Pancreas (tissue), 10 donors: Measurements from ENCODE around the gene ALK. TPM values are rescaled to one million over a fixed set of nuclear protein-coding genes. Genes with fewer than 3 reads are reported as not detected.
"Not testable (repeated sequence)": the region's sequence is repeated elsewhere in the genome, so short reads cannot be mapped to it uniquely, and the experiment has no call there.

ENCODE experiments used
- ATAC-seq, 4 donors: fragments of 200-7000 bp; cut with Tn5 transposase; one replicate each; pipeline versions ENCODE4 v1.8.0 to v1.9.1; 2020; ENCODE audit warnings: mild to moderate bottlenecking in 4 of 4, moderate library complexity in 4 of 4
- DNase-seq, 6 donors: peaks; one replicate each; pipeline ENCODE4 v3.0.0-alpha.2; 2020
- FAIRE-seq: peaks from 2 replicates; lab custom pipeline; 2012; peaks lifted over from hg19 to GRCh38; lab: Jason Lieb, UNC
- H3K27ac ChIP-seq, 4 donors: fragments of 200-600 bp; sonication (generic); 1 replicate in 3 of 4; 2 replicates in 1 of 4; pipeline versions ENCODE4 v1.5.0 to v1.8.0; 2020
- H3K27me3 ChIP-seq, 4 donors: fragments of 200-600 bp; one replicate each; pipeline ENCODE4 v1.8.0; 2021
- H3K36me3 ChIP-seq, 3 donors: fragments of 200-600 bp; sonication (generic) in 1 of 3; one replicate each; pipeline versions ENCODE4 v1.5.0 to v1.8.0; 2020 to 2021
- H3K4me1 ChIP-seq, 3 donors: fragments of 200-600 bp; one replicate each; pipeline ENCODE4 v1.8.0; 2021
- H3K4me3 ChIP-seq, 4 donors: fragments of 200-600 bp; sonication (generic) in 2 of 4; one replicate each; pipeline versions ENCODE4 v1.5.0 to v1.8.0; 2020 to 2021
- H3K9me3 ChIP-seq, 4 donors: fragments of 200-600 bp; one replicate each; pipeline ENCODE4 v1.8.0; 2021
- CTCF ChIP-seq, 4 donors: fragments of 200-600 bp; sonication (generic) in 3 of 4; IDR thresholded peaks; one replicate each; pipeline versions ENCODE4 v1.5.0 to v1.8.0; 2021; ENCODE audit warnings: antibody characterized with exemption in 4 of 4
- WGBS, 2 donors: extraction: QIAGEN DNeasy Blood & Tissue Kit; methylation state at CpG; one replicate each; pipeline ENCODE4 v1.1.7; 2013; 5-methylcytosine and 5-hydroxymethylcytosine counted together
- intact Hi-C, 3 donors: fragments of 100-400 bp; cut with DNase I; formaldehyde crosslinking; loops; one replicate each; pipeline versions ENCODE4 v1.11.1 to v1.14.2; 2022
- polyA plus RNA-seq, 2 donors: library from polyadenylated mRNA; stranded (reverse); fragments of 200-250 nt; gene quantifications; one replicate each; pipeline ENCODE4 v1.2.3, GENCODE V29; 2013
- total RNA-seq, 6 donors: library from RNA; stranded (reverse); fragmentation: NEBNext Ultra II Directional in 4 of 6; extraction: Animal tissue kit (Norgen Biotek cat#: 25700) in 4 of 6; gene quantifications; one replicate each; pipeline versions ENCODE4 v1.2.1 to v1.2.4, GENCODE V29; 2021 to 2023
- donor health status: healthy with polysubstance abuse.
- donor health status: DM: no; HTN: no; CAD: no; lungs with moderate emphysema.
- donor health status: DM: no; HTN: no; CAD: no.
- donor health status: control.
- donor health status: control.
- donor health status: Bipolar disorder and iron deficiency.
- donor health status: DM: yes; HTN: yes; CAD: no.
- donor health status: DM: no; HTN: no; CAD: no.
- donor health status: DM: no; HTN: no; CAD: no.
- donor health status: DM: yes; HTN: yes; CAD: no.

ALK gene
- total and polyA plus RNA-seq, 8 donors, result 0.05 to 0.17 (median 0.09) TPM; not detected in 2

- 64 to 73% methylated on average over 2 of the region's 2 CpGs for WGBS, 2 donors
- no peak for ATAC-seq
- intact Hi-C loops, result no loop called here
- no peak for TF ChIP-seq CTCF (IDR thresholded peaks at IDR 0.05)
- FAIRE-seq, result no peak
- H3K36me3 ChIP-seq, result no peaks in the 10 kb centered on the region
- H3K4me3 ChIP-seq, result no peak overlapping the region
- H3K27me3 ChIP-seq, result no peaks in the 10 kb centered on the region
- no peak overlapping the region for H3K27ac ChIP-seq
- DNase-seq, result no peak
- no peaks in the 10 kb centered on the region for H3K4me1 ChIP-seq
- H3K9me3 ChIP-seq, result no peaks in the 10 kb centered on the region
These were observed 86.8 kb downstream of the ALK start for GRCh38 chr2:29834624-29835023.

GRCh38 chr2:29834036-29834540 lies 87.3 kb downstream of the ALK start:
- intact Hi-C loops, result no loop called here
- Histone ChIP-seq H3K9me3 (no peaks in the 10 kb centered on the region), H3K27me3 (no peaks in the 10 kb centered on the region), H3K27ac (no peak overlapping the region), H3K36me3 (no peaks in the 10 kb centered on the region), H3K4me3 (no peak overlapping the region), H3K4me1 (no peaks in the 10 kb centered on the region)
- DNase-seq, result no peak
- TF ChIP-seq CTCF (IDR thresholded peaks at IDR 0.05), result no peak
- FAIRE-seq, result no peak
- no peak for ATAC-seq
- 94 to 95% methylated on average over 1 of the region's 1 CpG for WGBS, 2 donors

GRCh38 chr2:29831560-29831959 lies 89.8 kb downstream of the ALK start:
- no peak for ATAC-seq
- FAIRE-seq, result no peak
- no peaks in the 10 kb centered on the region for H3K9me3 ChIP-seq
- H3K27ac ChIP-seq, result no peak overlapping the region
- no peak for TF ChIP-seq CTCF (IDR thresholded peaks at IDR 0.05)
- no peaks in the 10 kb centered on the region for H3K4me1 ChIP-seq
- DNase-seq, result no peak
- intact Hi-C loops, result no loop called here
- WGBS, 2 donors, result 86 to 91% methylated on average over 2 of the region's 2 CpGs
- no peaks in the 10 kb centered on the region for H3K36me3 ChIP-seq
- H3K27me3 ChIP-seq, result no peaks in the 10 kb centered on the region
- H3K4me3 ChIP-seq, result no peak overlapping the region

- Histone ChIP-seq H3K4me1 (no peaks in the 10 kb centered on the region), H3K9me3 (no peaks in the 10 kb centered on the region), H3K36me3 (no peaks in the 10 kb centered on the region), H3K4me3 (no peak overlapping the region), H3K27me3 (no peaks in the 10 kb centered on the region), H3K27ac (no peak overlapping the region)
- FAIRE-seq, result no peak
- intact Hi-C loops, result no loop called here
- 69 to 82% methylated on average over 2 of the region's 2 CpGs for WGBS, 2 donors
- no peak for DNase-seq
- no peak for TF ChIP-seq CTCF (IDR thresholded peaks at IDR 0.05)
- no peak for ATAC-seq
These were observed 91.5 kb downstream of the ALK start for GRCh38 chr2:29829841-29830240.

GRCh38 chr2:29824145-29824544 lies 97.2 kb downstream of the ALK start:
- H3K27me3 ChIP-seq, H3K36me3 ChIP-seq, FAIRE-seq, intact Hi-C loops, H3K27ac ChIP-seq, H3K4me3 ChIP-seq, H3K9me3 ChIP-seq, ATAC-seq, H3K4me1 ChIP-seq, DNase-seq: not testable (repeated sequence)
- WGBS, 2 donors, result 42 to 63% methylated on average over 1 of the region's 1 CpG
